Testis (tissue), 3 donors: ENCODE data around the gene RSPH9. TPM values are rescaled to one million over a fixed set of nuclear protein-coding genes. Genes with fewer than 3 reads are reported as not detected.

Experiments
- DNase-seq: peaks from one replicate; pipeline ENCODE4 v3.0.0-alpha.2; 2019
- H3K27ac ChIP-seq, 2 donors: fragments of 200-600 bp; sonication (generic); one replicate each; pipeline ENCODE4 v1.5.1; 2019
- H3K27me3 ChIP-seq: fragments of 200-600 bp; sonication (generic); one replicate; pipeline ENCODE4 v1.5.1; 2019
- H3K36me3 ChIP-seq: fragments of 200-600 bp; sonication (generic); one replicate; pipeline ENCODE4 v1.5.1; 2017; ENCODE audit warnings: low read depth; ENCODE audit errors: missing control alignments
- H3K4me1 ChIP-seq: fragments of 200-600 bp; sonication (generic); one replicate; pipeline ENCODE4 v1.5.1; 2019
- H3K4me3 ChIP-seq, 2 donors: fragments of 200-600 bp; sonication (generic); one replicate each; pipeline ENCODE4 v1.5.1; 2017 to 2019
- H3K9me3 ChIP-seq: fragments of 200-600 bp; sonication (generic); one replicate; pipeline ENCODE4 v1.5.1; 2017
- POLR2A ChIP-seq: fragments of 450-650 bp; IDR thresholded peaks from one replicate; pipeline ENCODE4 v1.6.1; 2017; ENCODE audit warnings: antibody characterized with exemption, mild to moderate bottlenecking, moderate library complexity
- WGBS, 2 donors: methylation state at CpG; one replicate each; pipeline ENCODE4 v1.1.5; 2018; 5-methylcytosine and 5-hydroxymethylcytosine counted together
- intact Hi-C: fragments of 100-400 bp; cut with DNase I; formaldehyde crosslinking; loops from one replicate; pipeline ENCODE4 v1.15.1; 2023; ENCODE audit warnings: low total_unique reads
- polyA plus RNA-seq: library from polyadenylated mRNA; stranded (reverse); fragments of 350-450 nt; fragmentation: Illumina TruSeq; extraction: RNeasy Lipid Tissue Mini Kit (QIAGEN cat#74804); gene quantifications from one replicate; pipeline ENCODE4 v1.2.3, GENCODE V29; 2014; ENCODE audit warnings: low read depth, low replicate concordance; ENCODE audit not compliant: insufficient read depth
- total RNA-seq, 2 donors: library from RNA; depleted of rRNA; stranded (reverse); fragments of >200 nt; gene quantifications; one replicate each; pipeline ENCODE4 v1.2.3, GENCODE V29; 2016
- TF ChIP-seq, protein P1 (sequence below), 3 experiments: fragments of 450-650 bp in 2 of 3; fragments of 200-600 bp in 1 of 3; sonication (generic) in 1 of 3; IDR thresholded peaks; one replicate each; pipeline ENCODE4 v1.5.1; 2016 to 2019; ENCODE audit warnings: antibody characterized with exemption in 3 of 3, mild to moderate bottlenecking in 2 of 3, moderate library complexity in 1 of 3

The RSPH9 gene
- total and polyA plus RNA-seq, 3 donors from 2014 or later, result 6.1 to 22.8 (median 8.3) TPM

DNA sequence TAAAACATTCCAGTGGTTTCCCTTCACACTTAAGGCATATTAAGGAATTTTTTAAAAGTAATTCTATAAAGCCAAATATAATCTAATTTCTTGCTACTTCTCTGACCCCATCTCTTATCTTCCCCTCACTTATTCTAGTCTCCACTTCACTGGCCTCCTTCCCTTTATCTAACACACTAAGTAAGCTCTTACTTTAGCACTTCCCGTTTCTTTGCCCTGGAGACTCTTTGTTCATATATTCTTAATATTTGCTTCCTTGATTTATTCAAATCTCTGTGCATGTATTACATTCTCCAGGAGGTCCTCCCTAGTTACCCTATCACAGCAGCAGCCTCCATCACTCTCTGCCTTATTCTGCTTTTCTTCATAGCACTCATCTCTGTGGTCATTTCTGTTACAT is 36.0 kb upstream of the RSPH9 start:
- Histone ChIP-seq H3K9me3 (no peaks in the 10 kb centered on the region), H3K27ac (no peak overlapping the region), H3K36me3 (no peaks in the 10 kb centered on the region), H3K27me3 (no peaks in the 10 kb centered on the region), H3K4me3 (no peak overlapping the region), H3K4me1 (no peaks in the 10 kb centered on the region)
- WGBS, 2 donors, result 69 to 74% methylated on average over 1 of the region's 1 CpG
- TF ChIP-seq, protein P1, sequence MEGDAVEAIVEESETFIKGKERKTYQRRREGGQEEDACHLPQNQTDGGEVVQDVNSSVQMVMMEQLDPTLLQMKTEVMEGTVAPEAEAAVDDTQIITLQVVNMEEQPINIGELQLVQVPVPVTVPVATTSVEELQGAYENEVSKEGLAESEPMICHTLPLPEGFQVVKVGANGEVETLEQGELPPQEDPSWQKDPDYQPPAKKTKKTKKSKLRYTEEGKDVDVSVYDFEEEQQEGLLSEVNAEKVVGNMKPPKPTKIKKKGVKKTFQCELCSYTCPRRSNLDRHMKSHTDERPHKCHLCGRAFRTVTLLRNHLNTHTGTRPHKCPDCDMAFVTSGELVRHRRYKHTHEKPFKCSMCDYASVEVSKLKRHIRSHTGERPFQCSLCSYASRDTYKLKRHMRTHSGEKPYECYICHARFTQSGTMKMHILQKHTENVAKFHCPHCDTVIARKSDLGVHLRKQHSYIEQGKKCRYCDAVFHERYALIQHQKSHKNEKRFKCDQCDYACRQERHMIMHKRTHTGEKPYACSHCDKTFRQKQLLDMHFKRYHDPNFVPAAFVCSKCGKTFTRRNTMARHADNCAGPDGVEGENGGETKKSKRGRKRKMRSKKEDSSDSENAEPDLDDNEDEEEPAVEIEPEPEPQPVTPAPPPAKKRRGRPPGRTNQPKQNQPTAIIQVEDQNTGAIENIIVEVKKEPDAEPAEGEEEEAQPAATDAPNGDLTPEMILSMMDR (IDR thresholded peaks at IDR 0.05), result no peak
- no peak for TF ChIP-seq POLR2A
- DNase-seq, result no peak
- intact Hi-C loops, result no loop called here

- 95 to 98% methylated on average over 1 of the region's 1 CpG for WGBS, 2 donors
- Histone ChIP-seq H3K4me1 (no peaks in the 10 kb centered on the region), H3K36me3 (no peaks in the 10 kb centered on the region), H3K27ac (no peak overlapping the region), H3K4me3 (no peak overlapping the region), H3K9me3 (no peaks in the 10 kb centered on the region), H3K27me3 (no peaks in the 10 kb centered on the region)
- intact Hi-C loops, result no loop called here
- TF ChIP-seq POLR2A, result no peak
- TF ChIP-seq, protein P1 (IDR thresholded peaks at IDR 0.05), result no peak
- DNase-seq, result no peak
Observed at GRCh38 chr6:43609402-43609801, 35.4 kb upstream of the RSPH9 start.

DNA sequence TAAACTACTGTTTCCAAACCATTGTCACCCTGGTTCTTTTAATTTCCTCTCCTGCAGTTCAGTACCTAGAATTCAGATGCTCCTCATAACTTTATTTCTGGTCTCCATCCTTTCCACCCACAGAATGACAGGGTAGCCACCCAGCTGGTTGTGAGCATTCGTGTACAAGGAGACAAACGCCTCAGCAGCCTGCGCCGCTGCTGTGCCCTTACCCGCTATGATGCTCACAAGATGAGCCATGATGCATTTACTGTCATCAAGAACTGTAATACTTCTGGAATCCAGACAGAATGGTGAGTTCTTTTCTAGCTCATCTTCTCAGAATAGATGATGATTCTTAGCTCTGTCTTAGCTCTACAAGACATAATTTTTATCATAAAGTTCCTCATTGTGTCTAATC is 34.4 kb upstream of the RSPH9 start:
- H3K4me1 ChIP-seq, result no peaks in the 10 kb centered on the region
- no peaks in the 10 kb centered on the region for H3K27me3 ChIP-seq
- intact Hi-C loops, result loop anchor here (5.0 kb wide), 1 partner anchor 217 kb away; no protein-coding TSS in a partner anchor
- H3K4me3 ChIP-seq, result no peak overlapping the region
- H3K36me3 ChIP-seq, result no peaks in the 10 kb centered on the region
- no peak for TF ChIP-seq POLR2A
- TF ChIP-seq, protein P1 (IDR thresholded peaks at IDR 0.05), result no peak
- 94% methylated on average over 5 of the region's 5 CpGs for WGBS, 2 donors
- no peak overlapping the region for H3K27ac ChIP-seq
- H3K9me3 ChIP-seq, result no peaks in the 10 kb centered on the region
- no peak for DNase-seq

- no peaks in the 10 kb centered on the region for H3K9me3 ChIP-seq
- H3K4me1 ChIP-seq, result no peaks in the 10 kb centered on the region
- no peak overlapping the region for H3K4me3 ChIP-seq
- DNase-seq, result no peak
- TF ChIP-seq, protein P1 (IDR thresholded peaks at IDR 0.05), result no peak
- no peak for TF ChIP-seq POLR2A
- H3K36me3 ChIP-seq, result no peaks in the 10 kb centered on the region
- intact Hi-C loops, result loop anchor here (5.0 kb wide), 1 partner anchor 213 kb away; no protein-coding TSS in a partner anchor
- H3K27me3 ChIP-seq, result no peaks in the 10 kb centered on the region
- 86 to 93% methylated on average over 6 of the region's 6 CpGs for WGBS, 2 donors
- H3K27ac ChIP-seq, result no peak overlapping the region
Observed at GRCh38 chr6:43613721-43614395, 31.0 kb upstream of the RSPH9 start.

- H3K36me3 ChIP-seq, result no peaks in the 10 kb centered on the region
Observed at GRCh38 chr6:43614396-43614730, 30.5 kb upstream of the RSPH9 start.

More at GRCh38 chr6:43614396-43614730, 30.5 kb upstream of the RSPH9 start:
- DNase-seq, result no peak
- TF ChIP-seq POLR2A, result no peak
- TF ChIP-seq, protein P1 (IDR thresholded peaks at IDR 0.05), result no peak
- no peak overlapping the region for H3K4me3 ChIP-seq
- no peaks in the 10 kb centered on the region for H3K9me3 ChIP-seq
- 57 to 72% methylated on average over 3 of the region's 3 CpGs for WGBS, 2 donors
- no peaks in the 10 kb centered on the region for H3K4me1 ChIP-seq
- H3K27me3 ChIP-seq, result no peaks in the 10 kb centered on the region
- intact Hi-C loops, result loop anchor here (5.0 kb wide), 1 partner anchor 213 kb away; no protein-coding TSS in a partner anchor
- no peak overlapping the region for H3K27ac ChIP-seq
